Keratinocyte (primary cell): ENCODE measurements around the gene SSTR1. TPM values are rescaled to one million over a fixed set of nuclear protein-coding genes. Genes with fewer than 3 reads are reported as not detected.

ENCODE experiments used
- DNase-seq: peaks from one replicate; pipeline ENCODE4 v3.0.0-alpha.2; 2011; ENCODE audit warnings: low read depth, missing footprints, low spot score
- FAIRE-seq: peaks from 2 replicates; lab custom pipeline; 2011; peaks lifted over from hg19 to GRCh38; lab: Jason Lieb, UNC
- H2AFZ ChIP-seq: 2 replicates; pipeline ENCODE4 v1.6.0; 2012; ENCODE audit warnings: low read length, control low read depth, inconsistent platforms; ENCODE audit not compliant: control insufficient read depth
- H3K27ac ChIP-seq: 2 replicates; pipeline ENCODE4 v1.5.1; 2011; ENCODE audit warnings: low read length; ENCODE audit not compliant: control insufficient read depth, insufficient read depth
- H3K27me3 ChIP-seq: 3 replicates; pipeline ENCODE4 v1.6.0; 2011; ENCODE audit warnings: low read length; ENCODE audit not compliant: control insufficient read depth, insufficient read depth; ENCODE audit errors: extremely low read depth
- H3K36me3 ChIP-seq, 2 experiments: 2 replicates in 1 of 2; 3 replicates in 1 of 2; pipeline ENCODE4 v1.5.1; 2011; ENCODE audit warnings: low read length in 2 of 2, mild to moderate bottlenecking in 1 of 2; ENCODE audit not compliant: control insufficient read depth in 2 of 2, insufficient read depth in 2 of 2; ENCODE audit errors: extremely low read depth in 1 of 2
- H3K4me1 ChIP-seq: 3 replicates; pipeline ENCODE4 v1.5.1; 2011; ENCODE audit warnings: low read length; ENCODE audit not compliant: control insufficient read depth, insufficient read depth; ENCODE audit errors: extremely low read depth
- H3K4me2 ChIP-seq: 3 replicates; pipeline ENCODE4 v1.6.0; 2011; ENCODE audit warnings: low read depth, low read length; ENCODE audit not compliant: control insufficient read depth, insufficient read depth; ENCODE audit errors: extremely low read depth
- H3K4me3 ChIP-seq, 3 experiments: fragments of 200-600 bp in 1 of 3; sonication (generic) in 1 of 3; 2 replicates in 2 of 3; 3 replicates in 1 of 3; pipeline ENCODE4 v1.5.1; 2011 to 2016; ENCODE audit warnings: low read length in 3 of 3, mild to moderate bottlenecking in 3 of 3, control low read depth in 2 of 3, inconsistent platforms in 1 of 3, low read depth in 1 of 3, mixed read lengths in 1 of 3, mixed run types in 1 of 3, moderate library complexity in 1 of 3; ENCODE audit not compliant: control insufficient read depth in 2 of 3, insufficient read depth in 2 of 3; ENCODE audit errors: extremely low read depth in 1 of 3
- H3K79me2 ChIP-seq: 2 replicates; pipeline ENCODE4 v1.6.0; 2012; ENCODE audit warnings: low read length; ENCODE audit not compliant: control insufficient read depth, insufficient read depth
- H3K9ac ChIP-seq: 3 replicates; pipeline ENCODE4 v1.6.0; 2011; ENCODE audit warnings: low read length; ENCODE audit not compliant: control insufficient read depth, insufficient read depth; ENCODE audit errors: extremely low read depth
- H3K9me1 ChIP-seq: 3 replicates; pipeline ENCODE4 v1.6.0; 2011; ENCODE audit warnings: low read length; ENCODE audit not compliant: control insufficient read depth, insufficient read depth; ENCODE audit errors: extremely low read depth
- H3K9me3 ChIP-seq: 2 replicates; pipeline ENCODE4 v1.5.1; 2012; ENCODE audit warnings: low read depth, low read length; ENCODE audit not compliant: control insufficient read depth
- H4K20me1 ChIP-seq: 3 replicates; pipeline ENCODE4 v1.6.0; 2011; ENCODE audit warnings: low read length; ENCODE audit not compliant: control insufficient read depth, insufficient read depth; ENCODE audit errors: extremely low read depth
- EZH2 ChIP-seq: IDR thresholded peaks from one replicate; pipeline ENCODE4 v1.6.1; 2012; ENCODE audit warnings: inconsistent platforms, mild to moderate bottlenecking, low read length, moderate library complexity
- dilution Hi-C: fragments of 300-500 bp; cut with MboI; formaldehyde crosslinking; loops from one replicate; pipeline ENCODE4 v1.7.0; 2020; ENCODE audit warnings: low sequenced_read_pairs; ENCODE audit not compliant: extremely low pct_ligation_motif_present
- polyA plus RNA-seq, 5 experiments: library from polyadenylated mRNA; depleted of rRNA in 3 of 5; stranded (reverse) in 3 of 5; stranded (forward) in 1 of 5; unstranded in 1 of 5; fragments of >200 nt; gene quantifications; 1 replicate in 1 of 5; 2 replicates in 3 of 5; 3 replicates in 1 of 5; pipeline versions ENCODE4 v1.2.1 to v1.2.3, GENCODE V29; 2011 to 2012; ENCODE audit warnings: missing spikeins in 2 of 5, low read depth in 1 of 5, low replicate concordance in 1 of 5
- TF ChIP-seq, protein P1 (sequence below), 3 experiments: IDR thresholded peaks in 1 of 3; conservative IDR thresholded peaks in 1 of 3; optimal IDR thresholded peaks in 1 of 3; 2 replicates in 2 of 3; 3 replicates in 1 of 3; pipeline versions ENCODE3 to v1.5.1; 2011; ENCODE audit warnings: low read length in 3 of 3, mild to moderate bottlenecking in 3 of 3, moderate library complexity in 2 of 3, control low read depth in 1 of 3, inconsistent platforms in 1 of 3; ENCODE audit not compliant: insufficient read depth in 2 of 3; ENCODE audit errors: extremely low read depth in 1 of 3

The SSTR1 gene
- polyA plus RNA-seq, 1 donor (not counting 4 experiments of a cell fraction or from before 2014, with no cell fraction given), result 0.05 TPM

DNA sequence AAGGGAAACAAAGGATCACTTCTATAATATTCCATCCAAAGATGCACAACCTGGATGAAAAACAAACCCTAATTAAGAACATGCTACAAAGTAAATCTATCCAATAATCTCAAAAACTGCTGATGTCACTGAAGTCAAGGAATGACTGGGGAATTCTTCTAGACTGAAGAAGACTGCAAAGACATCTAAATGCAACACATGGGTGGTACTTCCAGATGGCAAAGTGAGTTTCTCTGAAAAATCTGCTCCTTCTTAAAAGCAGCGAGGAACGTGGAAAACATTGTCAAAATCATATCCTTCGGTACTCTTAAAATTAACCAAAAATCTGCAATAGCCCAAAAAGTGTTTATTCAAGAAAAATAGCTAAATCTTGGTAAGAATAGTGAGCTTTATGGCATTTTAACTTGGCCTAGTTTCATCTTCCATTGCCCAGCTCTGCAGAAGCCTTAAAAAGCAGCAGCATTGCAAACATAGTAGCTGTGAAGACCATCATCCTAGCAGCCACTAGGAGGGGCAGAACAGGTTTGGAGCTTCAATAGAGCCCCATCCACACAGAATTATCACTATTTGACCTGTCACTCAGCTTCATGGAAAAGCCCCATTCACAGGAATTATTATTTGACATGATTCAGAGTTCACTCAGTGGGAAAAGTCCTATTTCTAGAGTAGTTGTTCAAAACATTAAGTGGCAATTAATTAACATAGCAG lies 40.8 kb downstream of the SSTR1 start:
- Histone ChIP-seq H4K20me1 (no peaks in the 10 kb centered on the region), H3K36me3 (no peaks in the 10 kb centered on the region), H3K9me1 (no peaks in the 10 kb centered on the region), H3K4me3 (no peak overlapping the region), H2AFZ (no peak overlapping the region), H3K4me1 (no peaks in the 10 kb centered on the region), H3K9ac (no peak overlapping the region), H3K79me2 (no peaks in the 10 kb centered on the region), H3K9me3 (no peaks in the 10 kb centered on the region), H3K4me2 (no peak overlapping the region), H3K27ac (no peak overlapping the region), H3K27me3 (no peaks in the 10 kb centered on the region)
- dilution Hi-C loops, result no loop called here
- DNase-seq, result no peak
- TF ChIP-seq EZH2, result no peak
- TF ChIP-seq, protein P1, sequence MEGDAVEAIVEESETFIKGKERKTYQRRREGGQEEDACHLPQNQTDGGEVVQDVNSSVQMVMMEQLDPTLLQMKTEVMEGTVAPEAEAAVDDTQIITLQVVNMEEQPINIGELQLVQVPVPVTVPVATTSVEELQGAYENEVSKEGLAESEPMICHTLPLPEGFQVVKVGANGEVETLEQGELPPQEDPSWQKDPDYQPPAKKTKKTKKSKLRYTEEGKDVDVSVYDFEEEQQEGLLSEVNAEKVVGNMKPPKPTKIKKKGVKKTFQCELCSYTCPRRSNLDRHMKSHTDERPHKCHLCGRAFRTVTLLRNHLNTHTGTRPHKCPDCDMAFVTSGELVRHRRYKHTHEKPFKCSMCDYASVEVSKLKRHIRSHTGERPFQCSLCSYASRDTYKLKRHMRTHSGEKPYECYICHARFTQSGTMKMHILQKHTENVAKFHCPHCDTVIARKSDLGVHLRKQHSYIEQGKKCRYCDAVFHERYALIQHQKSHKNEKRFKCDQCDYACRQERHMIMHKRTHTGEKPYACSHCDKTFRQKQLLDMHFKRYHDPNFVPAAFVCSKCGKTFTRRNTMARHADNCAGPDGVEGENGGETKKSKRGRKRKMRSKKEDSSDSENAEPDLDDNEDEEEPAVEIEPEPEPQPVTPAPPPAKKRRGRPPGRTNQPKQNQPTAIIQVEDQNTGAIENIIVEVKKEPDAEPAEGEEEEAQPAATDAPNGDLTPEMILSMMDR (optimal IDR thresholded peaks at IDR 0.05 in 1 of 3, IDR thresholded peaks at IDR 0.05 in 1 of 3, conservative IDR thresholded peaks at IDR 0.05 in 1 of 3; ENCODE audit: extremely low read depth in 1 of 3, insufficient read depth in 2 of 3, low read length in 3 of 3), result no peak
- FAIRE-seq, result no peak

DNA sequence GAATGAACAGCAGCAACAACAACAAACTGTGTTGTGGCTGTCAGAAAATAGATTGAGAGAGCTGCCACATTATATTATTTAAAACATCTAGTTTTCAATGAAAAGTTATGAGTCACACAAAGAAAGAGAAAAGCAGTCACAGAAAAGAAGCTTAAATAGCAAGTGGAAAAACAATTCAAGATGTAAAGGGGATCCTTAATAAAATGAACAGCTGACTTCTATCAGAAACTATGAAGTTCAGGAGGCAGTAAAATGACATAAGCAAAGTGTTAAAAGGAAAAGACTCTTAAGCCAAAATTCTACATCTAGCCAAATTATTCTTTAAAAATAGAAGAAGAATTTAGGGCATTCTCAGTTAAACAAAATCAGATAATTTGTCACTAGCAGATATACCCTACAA lies 42.6 kb downstream of the SSTR1 start:
- Histone ChIP-seq H3K4me3 (no peak overlapping the region), H3K27ac (no peak overlapping the region), H2AFZ (no peak overlapping the region), H3K27me3 (peaks cover 13% of the 10 kb centered on the region), H3K4me1 (no peaks in the 10 kb centered on the region), H3K9me1 (no peaks in the 10 kb centered on the region), H3K79me2 (no peaks in the 10 kb centered on the region), H3K9me3 (no peaks in the 10 kb centered on the region), H3K4me2 (no peak overlapping the region), H3K36me3 (no peaks in the 10 kb centered on the region), H3K9ac (no peak overlapping the region), H4K20me1 (no peaks in the 10 kb centered on the region)
- dilution Hi-C loops, result no loop called here
- no peak for TF ChIP-seq EZH2
- TF ChIP-seq, protein P1 (optimal IDR thresholded peaks at IDR 0.05 in 1 of 3, IDR thresholded peaks at IDR 0.05 in 1 of 3, conservative IDR thresholded peaks at IDR 0.05 in 1 of 3; ENCODE audit: extremely low read depth in 1 of 3, insufficient read depth in 2 of 3, low read length in 3 of 3), result no peak
- DNase-seq (no peak), FAIRE-seq (no peak)
